Chondrocyte (in vitro differentiated cells): ENCODE results near the gene DECR2. TPM values are rescaled to one million over a fixed set of nuclear protein-coding genes. Genes with fewer than 3 reads are reported as not detected.
A peak's percentile ranks its signal among the peaks of the same experiment; 100 is the strongest.

Experiments
- DNase-seq: peaks from one replicate; pipeline ENCODE4 v3.0.0; 2021; ENCODE audit warnings: mixed read lengths, low spot score
- H3K27ac Mint-ChIP-seq: one replicate; pipeline ENCODE4 v1.8.0; 2021; ENCODE audit warnings: mild to moderate bottlenecking, moderate library complexity, mixed read lengths; ENCODE audit not compliant: unreplicated experiment
- H3K27me3 Mint-ChIP-seq: 2 replicates; pipeline ENCODE4 v1.8.0; 2021; ENCODE audit warnings: low read depth, mixed read lengths
- H3K36me3 Mint-ChIP-seq: 2 replicates; pipeline ENCODE4 v1.8.0; 2021; ENCODE audit warnings: low read depth, mixed read lengths
- H3K4me1 Mint-ChIP-seq: 2 replicates; pipeline ENCODE4 v1.8.0; 2021; ENCODE audit warnings: low read depth, mild to moderate bottlenecking, mixed read lengths
- H3K4me3 Mint-ChIP-seq: one replicate; pipeline ENCODE4 v1.8.0; 2021; ENCODE audit warnings: mild to moderate bottlenecking, moderate library complexity, mixed read lengths; ENCODE audit not compliant: unreplicated experiment
- H3K9me3 Mint-ChIP-seq: 2 replicates; pipeline ENCODE4 v1.8.0; 2021; ENCODE audit warnings: low read depth, mixed read lengths
- total RNA-seq: library from RNA; stranded (reverse); gene quantifications from 3 replicates; pipeline ENCODE4 v1.2.1, GENCODE V29; 2021
- TF ChIP-seq, protein P1 (sequence below): fragments of 200-600 bp; sonication (generic); IDR thresholded peaks from 2 replicates; pipeline ENCODE4 v1.5.0; 2021; ENCODE audit warnings: antibody characterized with exemption, mild to moderate bottlenecking, moderate library complexity

DECR2 gene
- total RNA-seq, 1 donor from 2014 or later, result 25.1 TPM

DNA sequence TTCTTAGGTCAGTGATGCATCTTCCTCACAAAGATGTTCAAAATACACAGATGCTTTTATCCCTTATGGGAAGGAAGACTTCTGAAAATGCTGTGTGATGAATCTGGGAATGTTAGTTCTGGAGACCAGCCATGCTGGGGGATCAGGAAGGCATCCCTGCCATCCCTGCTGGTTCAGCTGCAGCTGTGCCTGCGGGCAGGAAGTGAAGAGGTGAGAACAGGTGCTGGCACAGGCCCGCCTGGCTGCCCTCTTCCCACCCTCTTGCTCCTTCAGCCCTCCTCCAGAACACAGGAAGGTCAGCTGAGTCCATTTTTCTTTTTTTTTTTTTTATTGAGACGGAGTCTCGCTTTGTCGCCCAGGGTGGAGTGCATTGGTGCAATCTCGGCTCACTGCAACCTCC, 38.9 kb downstream of the DECR2 start:
- Mint-ChIP-seq H3K27me3 (no peaks in the 10 kb centered on the region), H3K4me1 (peaks cover 28% of the 10 kb centered on the region)
- DNase-seq, result no peak

DNA sequence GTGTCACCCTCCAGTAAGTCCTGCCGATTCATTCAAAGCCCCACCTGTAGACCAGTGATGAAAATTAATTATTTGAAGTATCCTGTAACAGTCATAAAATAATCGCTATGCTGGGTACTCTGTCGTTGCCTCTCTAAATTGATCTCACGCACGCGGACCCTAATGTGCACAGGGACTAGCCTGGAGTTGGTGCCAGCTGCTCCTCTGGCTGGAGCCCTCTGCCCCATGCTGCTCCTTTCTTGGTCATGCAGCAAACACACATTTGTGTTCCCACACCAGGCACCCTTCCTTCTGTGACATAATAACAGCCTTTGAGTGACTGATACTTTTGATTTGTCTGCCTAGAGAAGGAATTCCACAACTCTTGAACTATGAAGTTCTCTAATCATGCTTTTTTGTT, 39.8 kb downstream of the DECR2 start:
- peaks cover 28% of the 10 kb centered on the region for H3K4me1 Mint-ChIP-seq
- no peak for DNase-seq
- H3K36me3 Mint-ChIP-seq, result no peaks in the 10 kb centered on the region
- TF ChIP-seq, protein P1, sequence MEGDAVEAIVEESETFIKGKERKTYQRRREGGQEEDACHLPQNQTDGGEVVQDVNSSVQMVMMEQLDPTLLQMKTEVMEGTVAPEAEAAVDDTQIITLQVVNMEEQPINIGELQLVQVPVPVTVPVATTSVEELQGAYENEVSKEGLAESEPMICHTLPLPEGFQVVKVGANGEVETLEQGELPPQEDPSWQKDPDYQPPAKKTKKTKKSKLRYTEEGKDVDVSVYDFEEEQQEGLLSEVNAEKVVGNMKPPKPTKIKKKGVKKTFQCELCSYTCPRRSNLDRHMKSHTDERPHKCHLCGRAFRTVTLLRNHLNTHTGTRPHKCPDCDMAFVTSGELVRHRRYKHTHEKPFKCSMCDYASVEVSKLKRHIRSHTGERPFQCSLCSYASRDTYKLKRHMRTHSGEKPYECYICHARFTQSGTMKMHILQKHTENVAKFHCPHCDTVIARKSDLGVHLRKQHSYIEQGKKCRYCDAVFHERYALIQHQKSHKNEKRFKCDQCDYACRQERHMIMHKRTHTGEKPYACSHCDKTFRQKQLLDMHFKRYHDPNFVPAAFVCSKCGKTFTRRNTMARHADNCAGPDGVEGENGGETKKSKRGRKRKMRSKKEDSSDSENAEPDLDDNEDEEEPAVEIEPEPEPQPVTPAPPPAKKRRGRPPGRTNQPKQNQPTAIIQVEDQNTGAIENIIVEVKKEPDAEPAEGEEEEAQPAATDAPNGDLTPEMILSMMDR, result no peak
- H3K27ac Mint-ChIP-seq, result no peak overlapping the region
- no peaks in the 10 kb centered on the region for H3K27me3 Mint-ChIP-seq
- no peak overlapping the region for H3K4me3 Mint-ChIP-seq
- H3K9me3 Mint-ChIP-seq, result no peaks in the 10 kb centered on the region

More for the DNA sequence above, 38.9 kb downstream of the DECR2 start:
- Mint-ChIP-seq H3K27ac (peak overlapping the region; percentile 61), H3K9me3 (no peaks in the 10 kb centered on the region), H3K36me3 (no peaks in the 10 kb centered on the region), H3K4me3 (no peak overlapping the region)
- TF ChIP-seq, protein P1, result no peak

DNA sequence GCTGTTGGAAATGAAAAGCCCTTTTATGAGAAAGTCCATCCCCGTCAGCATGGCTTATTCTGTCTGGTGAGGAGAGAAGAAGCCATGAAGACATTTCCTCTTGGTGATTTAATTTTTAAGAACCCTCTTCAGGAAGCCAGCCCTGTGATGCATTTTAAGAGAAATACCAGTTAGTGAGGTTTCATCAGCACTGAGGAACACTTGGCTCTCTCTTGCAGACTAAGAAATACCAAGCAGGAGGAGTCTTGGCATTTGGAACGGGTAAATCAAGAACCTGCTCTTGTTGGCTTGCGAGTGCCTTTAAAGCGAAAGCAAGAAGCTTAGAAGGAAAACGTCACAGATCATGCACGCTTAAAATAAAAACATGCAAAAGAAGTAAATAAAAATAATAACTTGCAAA, 41.3 kb downstream of the DECR2 start:
- no peak for DNase-seq
- no peak overlapping the region for H3K27ac Mint-ChIP-seq
- TF ChIP-seq, protein P1, result no peak
- H3K27me3 Mint-ChIP-seq, result no peaks in the 10 kb centered on the region
- no peak overlapping the region for H3K4me3 Mint-ChIP-seq
- H3K4me1 Mint-ChIP-seq, result peaks cover 28% of the 10 kb centered on the region
- no peaks in the 10 kb centered on the region for H3K9me3 Mint-ChIP-seq
- no peaks in the 10 kb centered on the region for H3K36me3 Mint-ChIP-seq

DNA sequence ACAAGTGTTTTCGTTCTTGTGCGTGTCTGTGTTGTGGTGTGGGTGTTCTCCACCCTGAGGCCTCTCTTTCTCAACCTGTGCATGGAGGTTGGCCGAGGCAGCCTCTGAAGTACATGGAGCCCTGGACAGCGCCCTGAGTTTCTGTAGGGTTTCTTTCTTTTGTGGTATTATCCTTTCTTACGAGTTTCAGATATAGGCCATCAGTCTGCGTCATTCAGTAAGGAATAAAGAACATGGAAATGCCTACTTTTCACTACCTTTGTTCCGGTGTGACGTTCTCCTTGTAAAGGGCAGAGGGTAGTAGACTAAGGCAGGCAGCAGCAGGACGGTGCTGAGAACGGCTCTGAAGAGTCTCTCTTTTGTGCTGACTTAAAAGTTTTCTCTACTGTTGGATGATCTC, 42.3 kb downstream of the DECR2 start:
- no peaks in the 10 kb centered on the region for H3K9me3 Mint-ChIP-seq
- H3K4me1 Mint-ChIP-seq, result peaks cover 28% of the 10 kb centered on the region
- DNase-seq, result no peak
- no peak overlapping the region for H3K27ac Mint-ChIP-seq
- H3K27me3 Mint-ChIP-seq, result no peaks in the 10 kb centered on the region
- no peaks in the 10 kb centered on the region for H3K36me3 Mint-ChIP-seq
- TF ChIP-seq, protein P1, result no peak
- no peak overlapping the region for H3K4me3 Mint-ChIP-seq

GRCh38 chr16:445566-445965, 43.9 kb downstream of the DECR2 start:
- H3K36me3 Mint-ChIP-seq, result no peaks in the 10 kb centered on the region
- peaks cover 22% of the 10 kb centered on the region for H3K4me1 Mint-ChIP-seq
- H3K4me3 Mint-ChIP-seq, result no peak overlapping the region
- TF ChIP-seq, protein P1, result no peak
- H3K27ac Mint-ChIP-seq, result no peak overlapping the region
- no peaks in the 10 kb centered on the region for H3K9me3 Mint-ChIP-seq
- DNase-seq, result no peak
- no peaks in the 10 kb centered on the region for H3K27me3 Mint-ChIP-seq
